GM21723 (cell line): Measurements from ENCODE around the gene PTGIS.
"Not testable (repeated sequence)": the region's sequence is repeated elsewhere in the genome, so short reads cannot be mapped to it uniquely, and the experiment has no call there.

ENCODE experiments used
- ATAC-seq: cut with Tn5 transposase; IDR thresholded peaks from one replicate; pipeline ENCODE4 v1.9.1; 2021; ENCODE audit warnings: mild to moderate bottlenecking, moderate library complexity; ENCODE audit not compliant: unreplicated experiment

PTGIS gene

DNA sequence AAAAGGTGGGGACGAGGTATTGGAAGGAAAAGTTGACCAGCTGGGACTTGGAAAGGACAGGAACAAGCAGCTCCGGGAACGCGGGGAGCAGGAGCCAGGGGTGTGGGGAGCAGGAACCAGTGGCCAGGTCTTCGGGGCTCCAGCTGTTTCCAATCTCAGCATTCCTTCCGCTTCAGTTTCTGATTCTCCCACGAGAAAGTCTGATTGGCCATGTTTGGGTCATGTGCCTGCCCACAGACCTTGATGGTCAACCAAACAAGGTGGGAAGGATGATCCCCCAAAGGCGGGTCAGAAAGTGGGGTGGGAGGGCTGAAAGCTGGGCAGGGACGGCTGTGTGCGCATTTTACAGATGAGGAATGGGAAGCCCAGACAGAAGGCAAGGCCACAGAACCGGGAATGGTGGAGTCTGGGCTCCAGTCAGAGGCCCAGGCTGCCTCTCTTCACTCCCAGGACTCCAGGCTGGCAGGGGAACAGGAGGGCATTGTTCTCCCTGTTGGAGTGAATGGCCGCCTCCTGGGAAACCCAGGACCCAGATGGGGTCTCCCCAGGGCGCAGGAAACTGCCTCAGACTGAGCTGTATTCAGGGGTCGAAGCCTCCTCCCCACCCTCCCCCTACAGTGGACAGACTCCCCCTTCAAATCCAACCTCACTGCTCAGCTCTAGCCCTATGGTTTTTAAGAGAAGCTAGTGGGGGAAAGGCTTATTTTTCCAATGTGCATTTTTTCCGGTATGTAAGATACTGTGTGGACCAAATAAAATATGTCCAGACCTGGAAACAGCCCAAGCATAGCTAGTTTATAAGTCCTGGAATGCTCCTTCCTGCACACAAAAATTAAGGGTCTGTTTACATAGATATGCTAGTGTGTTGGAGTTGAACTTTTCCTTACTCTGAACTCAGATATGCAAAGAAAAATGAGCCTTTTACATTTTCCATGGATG, 12.2 kb upstream of the PTGIS start:
- no peak for ATAC-seq

DNA sequence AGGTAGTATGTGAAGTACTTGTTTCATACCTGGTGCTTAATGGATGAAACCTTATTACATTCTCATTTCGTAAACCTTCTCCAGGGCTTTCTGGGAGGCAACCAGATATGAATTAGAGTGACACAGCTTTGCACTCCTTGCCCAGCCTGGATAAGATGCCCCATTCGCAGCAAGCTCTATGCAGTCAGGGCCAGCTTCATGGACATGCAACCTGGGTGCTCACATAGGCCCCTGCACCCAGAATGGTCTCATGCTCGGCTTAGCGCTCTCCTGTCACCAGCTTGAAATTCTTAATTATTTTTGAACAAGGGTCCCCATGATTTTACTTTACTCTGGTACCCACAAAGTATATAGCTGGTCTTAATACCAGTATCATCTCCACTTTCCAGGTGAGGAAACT, 11.3 kb upstream of the PTGIS start:
- no peak for ATAC-seq

DNA sequence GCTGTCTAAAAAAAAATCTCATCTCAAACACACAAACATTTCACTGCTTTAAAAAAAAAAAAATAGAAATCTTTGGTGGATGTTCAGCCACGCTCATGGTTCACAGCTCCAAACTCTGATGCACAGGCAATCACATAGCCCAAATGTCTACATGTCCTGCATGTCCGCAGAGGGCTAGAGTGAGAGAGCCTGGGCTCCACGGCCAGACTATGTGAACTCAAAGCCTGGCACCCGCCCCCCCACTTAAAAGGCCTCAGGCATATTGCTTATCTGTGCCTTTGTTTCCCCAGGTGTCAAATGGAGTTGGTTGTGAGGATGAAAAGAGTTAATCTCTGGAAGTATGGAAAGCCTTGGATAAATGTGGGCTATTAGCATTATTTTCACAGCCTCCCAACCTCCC, 10.5 kb upstream of the PTGIS start:
- no peak for ATAC-seq

DNA sequence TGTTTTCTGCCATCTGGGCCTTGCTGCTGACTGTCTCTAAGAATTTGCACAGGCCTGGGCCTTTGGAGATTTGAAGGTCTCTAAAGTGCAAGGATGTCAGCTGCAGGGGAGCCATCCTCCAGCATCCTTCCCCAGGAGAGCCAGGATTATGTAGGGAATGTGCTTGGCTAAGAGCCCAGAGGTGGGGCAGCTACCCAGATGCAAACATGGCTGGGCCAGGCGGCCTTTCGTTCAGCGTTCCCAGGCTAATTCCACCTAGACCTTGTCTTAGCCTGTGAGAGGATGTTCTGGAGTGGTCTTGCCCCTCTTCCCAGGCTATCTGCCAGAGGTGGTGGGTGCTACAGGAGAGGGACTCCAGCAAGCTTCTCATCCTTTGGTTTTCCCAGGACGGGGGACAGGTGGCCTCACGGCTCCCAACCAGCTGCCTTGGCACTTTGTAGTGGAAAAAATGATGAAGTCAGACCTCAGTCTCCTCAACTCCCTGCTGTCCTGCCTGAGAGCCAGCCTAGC, 7.7 kb upstream of the PTGIS start:
- ATAC-seq: no peak

DNA sequence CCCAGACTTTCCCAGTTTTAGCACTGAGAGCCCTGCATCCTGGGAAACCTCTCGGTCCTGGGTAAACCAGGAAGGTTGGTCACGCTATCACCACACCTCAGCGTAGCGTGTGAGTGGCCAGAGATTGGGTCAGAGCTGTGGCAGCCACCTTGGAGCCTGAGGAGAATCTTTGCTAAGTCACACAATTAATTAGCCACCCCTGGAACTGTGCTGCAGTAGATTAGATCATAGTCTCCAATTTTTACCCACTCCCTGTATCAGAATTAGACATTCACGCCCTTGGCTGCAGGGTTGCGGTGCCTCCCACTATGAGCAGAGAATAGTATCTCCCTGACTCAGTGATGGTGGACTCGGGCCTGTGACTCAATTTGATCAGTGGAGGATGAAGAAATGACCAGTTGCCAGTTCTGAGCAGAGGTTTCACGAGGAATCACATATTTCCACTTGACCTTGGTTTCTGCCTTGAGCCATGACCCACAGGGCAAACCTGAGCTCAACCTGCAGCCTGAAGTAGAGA, 6.0 kb upstream of the PTGIS start:
- no peak for ATAC-seq

DNA sequence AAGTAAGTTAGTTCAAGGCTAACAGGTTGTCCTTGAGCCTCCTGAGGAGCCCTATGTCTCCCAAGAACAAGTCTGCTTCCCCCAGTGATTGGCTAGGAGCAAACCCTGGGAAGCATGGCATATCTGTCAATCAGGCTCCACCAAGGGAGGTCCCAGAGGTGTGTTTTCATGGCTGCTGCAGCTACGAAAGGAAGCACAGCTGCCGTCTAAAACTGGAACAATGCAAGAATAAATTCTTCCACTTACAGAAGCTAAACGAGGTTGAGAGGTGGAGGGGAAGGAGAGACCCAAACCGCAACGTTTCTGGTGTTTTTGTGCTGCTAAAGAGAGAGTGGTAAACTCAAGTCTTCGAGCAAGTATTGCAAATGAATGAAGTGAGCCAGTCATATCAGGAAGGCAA, 4.9 kb upstream of the PTGIS start:
- ATAC-seq: no peak

DNA sequence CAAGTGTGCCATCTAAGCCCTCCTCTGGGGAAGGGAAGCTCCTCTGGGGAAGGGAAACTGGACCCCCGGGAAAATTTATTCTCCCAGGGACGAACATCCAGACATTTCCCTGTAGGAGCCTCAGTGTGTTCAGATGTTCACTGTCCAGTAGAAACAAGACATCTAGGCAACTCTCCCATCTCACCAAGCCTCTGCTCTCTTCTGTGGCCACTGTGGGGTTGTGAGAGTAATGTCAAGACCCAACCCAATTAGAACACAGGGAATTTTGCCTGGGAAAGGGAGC, 3.6 kb upstream of the PTGIS start:
- ATAC-seq: no peak

DNA sequence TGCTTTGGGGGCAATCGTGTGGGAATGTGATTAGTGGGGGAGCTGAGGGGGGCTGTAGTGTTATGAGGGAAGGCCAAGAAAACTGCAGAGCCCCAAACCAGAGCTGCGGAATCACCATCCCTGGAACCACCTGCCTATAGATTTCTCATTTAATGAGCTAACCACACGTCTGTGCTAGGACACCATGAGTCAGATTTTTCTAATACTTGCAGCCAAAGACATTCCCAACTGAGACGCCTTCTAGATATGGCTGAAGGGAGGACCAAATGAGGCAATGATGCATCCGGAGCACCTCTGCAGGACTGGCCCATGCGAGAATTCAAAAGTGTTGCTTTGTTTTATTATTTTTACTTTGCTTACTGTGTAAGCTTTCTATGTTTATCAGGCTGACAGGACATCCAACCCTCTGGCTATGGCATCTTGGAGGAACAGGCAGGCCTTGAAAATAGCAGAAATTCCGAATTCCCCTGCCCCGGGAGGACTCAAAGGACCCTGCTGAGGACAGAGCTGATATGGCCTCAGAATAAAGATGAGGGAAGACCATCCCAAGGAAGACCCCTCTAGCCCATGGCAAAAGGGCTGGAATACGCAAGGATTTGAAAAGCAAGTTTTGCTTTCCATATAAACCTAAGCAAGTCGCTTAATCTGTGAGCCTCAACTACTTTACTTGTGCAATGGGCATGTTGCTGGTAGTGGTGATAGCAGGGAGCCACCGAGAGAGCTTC, 3.1 kb upstream of the PTGIS start:
- ATAC-seq: no peak

DNA sequence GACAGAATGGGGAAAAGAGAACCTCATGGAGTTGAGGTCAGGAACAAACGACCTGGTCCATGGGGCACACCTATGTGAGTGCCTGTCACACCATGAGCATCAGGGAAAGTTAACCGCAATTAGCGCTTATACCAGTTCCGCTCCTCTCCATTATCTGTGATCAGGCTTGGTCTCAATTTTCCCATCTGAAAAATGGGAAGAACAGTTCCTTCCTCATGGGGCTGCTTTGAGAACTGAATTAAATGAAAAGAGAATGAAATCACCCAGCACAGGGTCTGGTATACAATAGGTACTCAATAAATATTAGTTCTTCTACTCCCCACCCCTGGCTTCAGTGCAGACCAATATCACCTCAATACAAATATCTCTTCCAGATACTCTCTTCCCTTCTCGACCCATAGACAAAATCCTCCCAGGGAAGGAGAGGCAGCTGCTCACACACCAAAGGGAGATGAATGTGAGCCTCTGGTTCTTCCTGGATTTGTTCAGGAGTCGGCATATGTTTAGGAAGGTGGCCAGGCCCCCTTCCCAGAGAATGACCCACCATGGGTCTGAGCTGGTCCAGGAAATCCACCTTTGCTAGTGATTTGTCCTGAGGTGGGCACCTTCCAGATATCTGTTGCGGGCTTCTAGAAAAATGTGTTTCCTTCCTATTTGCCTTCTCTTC, 2.4 kb upstream of the PTGIS start:
- no peak for ATAC-seq

DNA sequence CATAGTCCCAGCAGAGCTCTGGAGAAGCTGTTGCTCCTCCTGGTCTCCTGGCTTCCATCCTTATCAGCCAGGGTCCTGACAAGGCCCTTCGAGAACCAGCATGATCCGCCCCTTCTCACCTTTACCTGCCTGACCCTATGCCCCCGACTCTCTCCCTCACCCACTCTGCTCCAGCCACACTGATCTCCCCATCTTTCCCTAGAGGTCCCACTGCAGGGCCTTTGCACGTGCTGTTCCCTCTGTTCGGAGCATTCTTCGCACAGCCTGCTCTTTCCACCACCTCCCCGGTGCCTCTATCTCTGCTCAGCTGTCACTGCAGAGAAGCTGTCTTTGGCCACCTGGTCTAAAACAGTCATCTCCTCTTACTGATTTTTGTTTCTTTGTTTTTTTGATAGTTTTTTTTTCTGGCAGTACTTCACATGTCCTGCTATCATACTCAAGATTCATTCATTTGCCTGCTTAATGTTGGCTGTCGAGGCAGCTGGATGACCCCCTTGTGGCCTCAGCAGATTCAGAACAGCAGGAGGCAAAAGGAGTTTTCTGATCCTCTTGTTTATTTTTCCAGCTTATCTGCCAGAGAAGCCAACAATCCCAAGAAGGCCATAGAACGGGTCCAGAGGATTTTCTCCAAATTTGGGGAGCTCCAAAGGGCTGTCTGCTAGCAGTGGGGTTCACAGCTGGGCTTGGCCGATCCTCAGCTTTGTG, 1.6 kb upstream of the PTGIS start:
- no peak for ATAC-seq

DNA sequence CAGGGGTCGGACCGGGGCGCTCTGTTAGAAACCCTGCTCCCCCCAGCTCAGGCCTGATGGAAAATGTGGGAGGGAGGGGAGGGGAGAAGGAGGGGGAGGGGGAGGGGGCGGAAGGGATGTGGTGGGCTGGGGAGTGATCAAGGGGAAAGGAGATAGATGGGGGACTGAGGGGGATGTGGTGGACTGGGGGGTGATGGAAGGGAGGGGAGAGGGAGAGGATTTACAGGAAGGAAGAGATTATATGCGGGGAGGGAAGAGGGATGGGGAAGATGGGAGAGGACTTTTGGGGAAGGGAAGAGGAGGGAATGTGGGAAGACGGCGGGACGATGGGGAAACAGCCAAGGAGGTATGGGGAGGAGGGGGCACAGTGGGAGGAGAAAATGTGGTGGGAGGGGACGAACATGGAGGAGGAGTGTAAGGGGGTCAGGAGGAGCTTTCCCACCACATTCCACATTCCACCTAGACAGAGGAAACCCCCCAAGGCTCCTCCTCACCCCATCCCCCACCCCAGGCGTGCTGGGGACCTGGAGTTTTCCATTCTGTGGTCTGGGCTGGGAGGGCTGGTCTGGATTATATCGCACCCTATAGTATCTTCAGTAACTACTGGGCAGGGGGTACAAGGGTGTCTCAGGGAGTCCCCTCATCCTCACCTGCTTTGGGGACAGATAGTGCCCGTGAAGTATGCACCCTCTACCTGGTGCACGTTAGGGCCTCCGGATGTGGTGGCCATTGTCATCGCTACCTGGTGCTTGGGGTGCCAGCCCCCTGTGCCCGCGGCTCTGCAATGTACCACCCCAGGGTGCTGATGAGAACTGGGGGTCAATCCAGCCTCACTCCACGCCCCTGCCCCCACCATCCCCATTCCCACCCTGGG, 578 bp upstream of the PTGIS start:
- no peak for ATAC-seq

DNA sequence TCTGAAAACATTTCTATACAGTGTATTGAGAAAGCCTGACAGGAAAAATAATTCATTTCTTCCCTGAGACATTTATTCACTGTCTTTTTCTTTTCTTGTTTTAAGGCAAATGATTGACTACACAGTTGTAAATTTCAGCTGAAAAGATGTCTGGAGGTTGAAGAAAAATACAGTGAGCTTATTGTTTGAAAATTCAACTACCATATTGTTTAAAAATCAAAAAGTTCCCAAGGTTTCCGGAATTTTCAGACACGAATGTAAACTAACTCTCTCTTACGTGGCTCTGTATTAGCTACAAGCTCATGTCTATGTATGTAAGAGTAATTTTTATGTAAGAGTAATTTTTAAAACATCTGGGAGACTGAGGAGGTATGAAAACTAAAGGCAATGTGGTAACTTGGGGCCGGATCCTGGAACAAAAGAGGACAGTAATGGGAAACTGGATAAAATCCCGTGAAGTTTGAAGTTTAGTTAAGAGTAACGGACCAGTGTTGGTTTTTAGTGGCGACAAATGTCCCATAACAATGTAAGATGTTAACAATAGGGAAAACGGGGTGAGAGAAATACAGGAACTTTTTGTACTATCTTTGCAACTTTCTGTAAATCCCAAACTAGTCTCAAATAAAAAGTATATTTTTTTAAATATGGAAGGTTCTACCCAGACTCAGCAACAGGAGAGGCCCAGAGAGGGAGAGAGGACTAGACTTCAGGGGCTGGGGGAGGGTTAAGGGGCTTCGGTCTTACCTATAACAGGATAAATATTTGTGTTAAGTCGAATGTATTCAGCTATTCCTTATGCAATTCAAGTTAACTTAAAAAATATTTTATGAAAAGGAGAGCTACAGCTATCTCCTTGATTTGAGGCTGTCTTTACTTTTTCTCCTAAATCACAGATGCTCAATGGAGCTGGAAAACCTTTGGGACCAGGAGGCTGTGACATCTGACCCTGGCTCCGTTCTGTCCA, 1.3 kb downstream of the PTGIS start:
- ATAC-seq: no peak

DNA sequence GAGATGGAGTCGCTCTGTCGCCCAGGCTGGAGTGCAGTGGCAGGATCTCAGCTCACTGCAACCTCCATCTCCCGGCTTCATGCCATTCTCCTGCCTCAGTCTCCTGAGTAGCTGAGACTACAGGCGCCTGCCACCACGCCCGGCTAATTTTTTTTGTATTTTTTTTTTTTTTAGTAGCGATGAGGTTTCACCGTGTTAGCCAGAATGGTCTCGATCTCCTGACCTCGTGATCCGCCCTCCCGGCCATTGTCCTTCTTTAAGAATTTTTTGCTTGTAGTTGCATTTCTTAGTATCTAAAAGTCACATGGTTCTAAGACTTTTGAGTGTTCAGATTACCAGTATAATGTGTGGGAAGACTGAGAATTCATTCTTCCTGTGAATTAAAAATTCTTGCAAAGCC, 2.9 kb downstream of the PTGIS start:
- not testable (repeated sequence) for ATAC-seq

DNA sequence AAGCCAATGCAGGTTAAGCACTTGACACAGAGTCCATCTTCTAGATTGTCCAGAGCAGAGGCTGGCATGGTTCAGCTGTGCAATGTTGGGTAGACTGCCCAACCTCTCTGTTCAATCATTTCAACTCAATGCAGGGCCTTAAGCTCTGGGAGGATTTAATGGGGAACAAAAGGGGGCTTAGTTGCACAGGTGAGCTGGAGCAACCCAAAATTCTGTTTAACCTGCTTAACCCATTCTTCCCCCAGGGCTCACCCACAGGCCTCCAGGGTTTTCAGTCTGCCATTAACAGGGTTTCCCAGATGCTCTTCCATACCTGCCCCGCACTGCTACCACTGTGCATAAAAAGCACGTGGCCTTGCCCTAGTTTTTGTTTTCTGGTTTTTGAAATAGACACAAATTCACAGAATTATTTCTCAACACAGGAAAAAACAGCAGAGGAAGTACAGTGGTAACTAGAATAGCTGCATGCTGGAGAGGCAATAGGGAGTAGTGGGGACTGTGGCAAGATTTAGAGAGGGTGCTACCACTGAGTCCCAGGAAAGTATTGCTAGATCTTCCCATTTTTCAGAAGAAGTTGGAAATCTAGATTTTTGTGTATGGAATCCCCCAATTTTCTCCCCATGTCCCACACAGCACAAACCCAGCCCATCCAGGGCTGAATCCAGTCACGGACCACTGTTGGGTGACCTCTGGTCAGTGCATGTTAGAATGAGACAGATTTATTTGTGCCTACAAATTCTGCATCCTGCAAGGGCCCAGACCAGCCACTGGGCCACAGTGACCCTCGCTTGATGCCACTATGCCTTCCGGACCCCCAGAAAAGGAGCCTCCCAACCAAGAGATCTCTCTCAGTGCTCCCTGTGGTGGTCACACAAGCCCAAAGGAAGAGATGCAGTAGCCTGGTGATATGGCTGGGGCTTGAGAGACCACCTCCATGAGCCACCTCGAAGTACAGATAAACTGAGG, 4.6 kb downstream of the PTGIS start:
- no peak for ATAC-seq

DNA sequence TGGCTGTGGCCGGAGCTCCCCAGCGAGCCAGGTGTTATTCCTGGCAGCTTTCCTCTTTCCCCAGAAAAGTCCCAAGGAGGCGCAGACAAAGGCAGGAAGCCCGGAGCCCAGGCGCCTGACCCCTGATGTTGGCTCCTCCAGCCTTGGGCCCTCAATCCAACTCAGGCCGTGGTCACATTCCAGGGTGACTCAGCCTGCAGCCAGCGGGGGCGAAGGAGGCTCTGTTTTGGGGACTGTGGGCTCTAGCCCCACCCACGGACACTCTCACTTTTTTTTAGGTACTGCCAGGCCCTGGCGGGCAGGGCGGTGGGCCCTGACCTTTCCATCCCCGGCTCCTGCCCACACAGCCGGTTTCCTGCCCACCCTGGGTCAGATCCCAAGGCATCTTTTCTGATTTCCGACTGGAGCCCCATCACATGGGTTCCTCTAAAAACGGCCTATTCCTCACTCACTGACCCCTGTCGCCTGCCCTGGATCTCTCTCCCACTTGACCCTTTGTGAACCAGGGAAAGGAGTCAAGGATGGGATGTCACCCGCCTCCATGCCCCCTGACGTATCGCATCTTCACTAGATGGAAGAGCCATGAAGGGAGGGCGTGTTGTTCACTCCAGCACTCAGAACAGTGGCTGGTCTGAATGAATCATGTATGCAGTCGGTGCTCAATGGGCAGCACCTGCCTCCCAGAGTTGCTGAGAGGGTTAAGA, 5.5 kb downstream of the PTGIS start:
- no peak for ATAC-seq

DNA sequence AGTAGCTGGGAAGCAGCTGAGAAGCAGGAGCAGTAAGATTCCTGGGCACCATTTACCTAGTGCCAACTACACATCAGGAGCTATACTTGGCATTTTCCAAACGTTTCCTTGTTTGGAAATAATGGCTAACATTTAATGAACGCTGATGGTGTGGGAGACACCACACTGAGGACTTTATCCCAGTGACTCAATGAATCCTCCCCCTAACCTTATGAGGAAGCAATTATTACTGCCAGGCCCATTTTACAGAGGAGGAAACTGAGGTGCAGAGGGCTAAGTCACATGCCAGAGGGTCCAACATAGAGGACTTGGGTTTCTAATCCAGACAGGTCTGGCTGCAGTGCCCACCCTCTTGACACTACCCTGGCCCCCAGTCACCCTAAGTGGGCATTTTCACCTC, 6.1 kb downstream of the PTGIS start:
- ATAC-seq: no peak

DNA sequence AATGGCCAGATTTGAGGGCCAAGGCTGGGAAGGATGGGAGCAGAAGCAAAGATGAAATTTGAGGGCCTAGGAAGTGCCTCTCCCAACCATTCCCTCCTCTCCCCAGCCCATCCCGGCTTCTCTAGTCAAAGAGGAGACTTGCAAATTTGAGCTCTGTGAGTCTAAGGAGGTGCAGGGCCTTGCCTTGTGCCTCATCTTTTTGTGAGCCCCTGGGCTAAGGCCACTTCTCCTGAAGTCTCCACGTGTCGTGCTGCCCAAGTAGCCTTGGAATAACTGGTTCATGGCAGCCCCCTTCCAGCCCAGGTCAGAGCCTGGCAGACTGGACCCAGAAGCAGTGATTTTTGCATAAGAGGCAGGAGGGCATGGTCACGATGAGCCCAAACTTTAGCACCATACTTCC, 6.7 kb downstream of the PTGIS start:
- ATAC-seq: no peak
